ENCODE measurements around the gene LTBP2. TPM values are rescaled to one million over a fixed set of nuclear protein-coding genes. Genes with fewer than 3 reads are reported as not detected.
"Not testable (repeated sequence)": the region's sequence is repeated elsewhere in the genome, so short reads cannot be mapped to it uniquely, and the experiment has no call there.

The LTBP2 gene
- total RNA-seq, 1 donor = 210 TPM

DNA sequence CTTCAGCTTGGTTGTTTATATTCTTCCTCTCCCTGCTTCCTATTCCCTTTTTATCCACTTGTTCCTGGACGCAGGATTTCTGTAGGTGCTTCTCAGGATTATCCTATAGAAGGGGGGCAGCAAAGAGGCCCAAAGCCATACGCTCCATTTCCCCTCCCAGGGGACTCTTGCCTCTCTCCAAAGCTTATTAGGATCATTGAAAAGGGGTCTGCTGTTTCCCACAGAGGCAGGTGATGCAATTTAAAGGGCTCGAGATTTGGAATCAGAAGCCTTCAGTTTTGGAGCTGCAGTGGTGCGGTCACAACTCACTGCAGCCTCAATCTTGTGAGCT lies 154.5 kb downstream of the LTBP2 start:
- TF ChIP-seq CTCF (IDR thresholded peaks at IDR 0.05; ENCODE audit: insufficient read depth, low read depth, low read length) = no peak
- no peak for DNase-seq (ENCODE audit: low read depth)
- no peak overlapping the region for H3K4me3 ChIP-seq (ENCODE audit: low read depth, low read length)

DNA sequence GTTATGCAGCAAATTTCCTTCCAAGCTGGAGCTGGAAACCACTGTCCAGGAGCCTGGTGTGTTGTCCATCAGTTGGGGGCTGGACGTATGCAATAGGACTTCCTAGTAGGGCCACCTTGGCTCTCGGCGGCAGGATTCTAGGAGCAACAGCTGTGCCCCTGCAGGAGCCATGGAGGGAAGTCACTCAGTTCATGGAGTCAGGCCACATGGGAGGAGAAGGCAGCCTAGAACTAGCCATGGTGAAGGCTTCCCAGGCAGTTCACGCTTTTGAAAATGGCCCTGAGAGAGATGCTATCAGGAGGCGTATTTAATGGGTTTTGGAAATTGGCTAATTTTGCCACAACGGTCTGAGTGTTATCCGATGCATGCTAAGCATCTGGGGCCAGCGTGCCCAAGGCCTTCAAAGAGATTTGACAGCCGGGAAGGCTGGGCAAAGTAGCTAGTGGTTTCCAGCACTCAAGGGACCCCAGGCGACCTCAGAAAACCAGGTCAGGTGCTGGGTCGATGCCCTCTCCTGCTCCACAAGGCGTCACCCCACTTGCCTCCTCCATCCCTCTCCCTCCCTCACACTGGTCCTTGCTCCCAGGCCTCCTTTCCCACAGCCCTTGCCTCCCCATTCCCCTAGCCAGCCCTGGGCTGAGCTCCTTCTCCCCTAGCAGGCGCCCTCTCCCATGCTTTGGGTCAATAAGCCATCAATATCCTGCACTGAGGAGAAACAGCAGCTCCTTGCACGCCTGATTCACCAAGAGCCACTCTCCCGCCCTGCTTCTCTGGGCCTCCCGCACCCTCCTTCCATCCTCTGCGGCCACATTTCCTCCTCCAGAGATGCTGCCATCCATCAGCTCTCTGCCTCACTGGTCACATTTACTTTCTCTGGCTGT lies 155.1 kb downstream of the LTBP2 start:
- no peak for TF ChIP-seq CTCF (IDR thresholded peaks at IDR 0.05; ENCODE audit: insufficient read depth, low read depth, low read length)
- DNase-seq (ENCODE audit: low read depth) = no peak
- H3K4me3 ChIP-seq (ENCODE audit: low read depth, low read length) = no peak overlapping the region

DNA sequence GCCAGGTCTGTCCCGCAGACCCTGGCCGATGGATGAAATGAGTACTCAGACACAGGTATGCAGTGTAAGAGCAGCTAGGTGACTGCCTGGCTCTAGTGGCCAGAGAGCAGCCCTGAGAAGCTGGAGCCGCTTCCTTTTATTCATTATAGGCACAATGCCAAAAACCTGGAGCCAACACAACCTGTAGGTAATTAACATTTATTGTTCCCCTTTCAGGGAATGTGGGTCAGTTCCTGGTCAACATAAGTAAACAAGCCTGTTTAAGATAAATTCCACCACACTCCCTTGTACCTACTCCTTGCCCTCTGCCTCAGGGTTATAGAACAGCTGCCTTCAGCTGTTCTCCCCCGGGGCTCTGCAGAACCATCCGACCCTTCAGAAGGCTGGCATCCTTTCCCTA lies 157.6 kb downstream of the LTBP2 start:
- DNase-seq (ENCODE audit: low read depth); H3K4me3 ChIP-seq (ENCODE audit: low read depth, low read length): not testable (repeated sequence)

Other genes starting within 250 kb of the LTBP2 start
- gene SYNDIG1L, start 186.0 kb downstream of the LTBP2 start, total RNA-seq = not detected in 2 replicates
- gene NPC2, start 118.9 kb downstream of the LTBP2 start, total RNA-seq = 252 and 317 TPM in 2 replicates
- gene ISCA2, start 118.5 kb downstream of the LTBP2 start, total RNA-seq = 14.8 and 24.6 TPM in 2 replicates
- 39.0 and 44.5 TPM in 2 replicates for gene AREL1, start 100.8 kb upstream of the LTBP2 start, total RNA-seq
- 22.5 and 24.2 TPM in 2 replicates for gene FCF1, start 100.9 kb upstream of the LTBP2 start, total RNA-seq
- 43.8 and 44.5 TPM in 2 replicates for gene YLPM1, start 151.1 kb upstream of the LTBP2 start, total RNA-seq